Measurements from ENCODE around the gene KREMEN1.

The KREMEN1 gene

GRCh38 chr22:29133603-29134133, 60.8 kb downstream of the KREMEN1 start:
- no peak for DNase-seq (ENCODE audit: low spot score)

DNA sequence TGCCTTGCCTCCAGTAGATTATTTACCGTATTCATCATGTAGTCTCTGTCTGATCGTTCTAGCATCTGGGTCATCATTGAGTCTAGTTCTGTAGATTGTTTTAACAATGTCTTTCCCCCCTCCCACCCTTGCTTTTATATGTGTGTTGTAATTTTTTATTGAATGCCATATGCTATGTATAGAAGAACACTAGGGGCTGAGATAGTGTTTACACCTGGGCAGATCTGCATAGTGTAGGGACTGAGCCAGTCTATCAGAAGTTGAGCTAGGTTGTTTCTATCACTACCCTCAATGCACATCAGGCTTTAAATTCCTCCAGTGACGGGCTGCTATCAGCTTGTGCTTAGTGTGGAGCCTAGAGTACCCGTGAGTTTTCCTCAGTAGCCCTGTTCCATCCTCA, 61.6 kb downstream of the KREMEN1 start:
- no peak for DNase-seq (ENCODE audit: low spot score)

DNA sequence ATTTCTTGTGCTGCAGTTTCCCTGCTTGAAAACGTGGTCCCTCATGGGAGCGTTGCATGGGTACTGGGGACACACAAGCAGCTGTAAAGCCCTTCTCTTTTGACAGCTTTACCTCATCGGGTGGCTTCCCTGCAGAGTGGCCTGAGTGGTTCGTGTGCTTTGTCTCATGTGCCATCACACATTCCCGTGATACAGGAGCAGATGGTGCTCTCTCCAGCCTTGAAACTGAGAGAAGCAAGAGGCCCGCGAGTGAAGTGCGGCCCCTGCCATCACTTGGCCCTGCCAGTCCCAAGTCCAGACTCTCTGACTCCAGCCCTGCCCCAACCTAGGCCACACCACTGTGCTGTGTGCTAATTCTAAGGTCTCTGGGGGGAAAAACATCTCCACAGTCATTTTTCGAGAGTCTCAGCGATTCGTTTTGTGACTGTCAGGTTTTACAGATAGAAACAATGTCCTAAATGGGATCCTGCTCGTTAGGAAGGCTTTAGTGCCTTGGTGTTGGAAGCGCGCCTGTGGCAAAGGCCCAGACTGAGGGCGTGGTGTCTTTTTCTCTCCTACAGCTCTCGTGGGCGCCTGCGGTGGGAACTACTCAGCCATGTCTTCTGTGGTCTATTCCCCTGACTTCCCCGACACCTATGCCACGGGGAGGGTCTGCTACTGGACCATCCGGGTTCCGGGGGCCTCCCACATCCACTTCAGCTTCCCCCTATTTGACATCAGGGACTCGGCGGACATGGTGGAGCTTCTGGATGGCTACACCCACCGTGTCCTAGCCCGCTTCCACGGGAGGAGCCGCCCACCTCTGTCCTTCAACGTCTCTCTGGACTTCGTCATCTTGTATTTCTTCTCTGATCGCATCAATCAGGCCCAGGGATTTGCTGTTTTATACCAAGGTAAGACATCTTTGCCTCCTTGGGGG, 64.2 kb downstream of the KREMEN1 start:
- no peak for DNase-seq (ENCODE audit: low spot score)

DNA sequence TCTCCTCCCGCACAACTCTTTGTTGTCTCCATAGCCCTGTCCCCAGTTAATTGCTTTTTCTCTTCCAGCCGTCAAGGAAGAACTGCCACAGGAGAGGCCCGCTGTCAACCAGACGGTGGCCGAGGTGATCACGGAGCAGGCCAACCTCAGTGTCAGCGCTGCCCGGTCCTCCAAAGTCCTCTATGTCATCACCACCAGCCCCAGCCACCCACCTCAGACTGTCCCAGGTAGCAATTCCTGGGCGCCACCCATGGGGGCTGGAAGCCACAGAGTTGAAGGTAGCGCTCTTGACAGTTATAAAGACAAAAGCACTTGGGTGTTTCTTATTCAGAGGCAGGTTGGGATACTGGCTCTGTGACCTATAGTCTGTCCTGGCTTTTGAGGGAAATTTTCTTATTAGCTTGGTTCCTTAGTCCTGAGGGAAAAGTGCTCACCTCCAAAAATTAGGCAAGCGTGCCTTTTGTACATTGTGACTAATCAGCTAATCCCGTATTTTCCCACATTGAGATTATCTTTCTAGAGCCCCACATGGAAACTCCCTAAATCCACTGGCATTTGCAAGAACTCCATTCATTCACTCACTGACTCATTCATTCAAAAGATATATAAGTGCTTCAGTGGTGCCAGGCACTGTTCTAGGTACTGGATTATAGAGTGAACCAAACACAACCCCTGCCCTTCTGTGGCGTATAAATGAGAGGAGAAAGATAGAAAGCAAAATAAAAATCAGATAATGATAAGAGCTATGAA, 65.9 kb downstream of the KREMEN1 start:
- no peak for DNase-seq (ENCODE audit: low spot score)

- DNase-seq (ENCODE audit: low spot score), result no peak
These were observed 67.3 kb downstream of the KREMEN1 start for GRCh38 chr22:29139965-29140782.

GRCh38 chr22:29141078-29141688, 68.3 kb downstream of the KREMEN1 start:
- DNase-seq (ENCODE audit: low spot score), result no peak

- no peak for DNase-seq (ENCODE audit: low spot score)
These were observed 69.3 kb downstream of the KREMEN1 start for GRCh38 chr22:29142116-29142515.

DNA sequence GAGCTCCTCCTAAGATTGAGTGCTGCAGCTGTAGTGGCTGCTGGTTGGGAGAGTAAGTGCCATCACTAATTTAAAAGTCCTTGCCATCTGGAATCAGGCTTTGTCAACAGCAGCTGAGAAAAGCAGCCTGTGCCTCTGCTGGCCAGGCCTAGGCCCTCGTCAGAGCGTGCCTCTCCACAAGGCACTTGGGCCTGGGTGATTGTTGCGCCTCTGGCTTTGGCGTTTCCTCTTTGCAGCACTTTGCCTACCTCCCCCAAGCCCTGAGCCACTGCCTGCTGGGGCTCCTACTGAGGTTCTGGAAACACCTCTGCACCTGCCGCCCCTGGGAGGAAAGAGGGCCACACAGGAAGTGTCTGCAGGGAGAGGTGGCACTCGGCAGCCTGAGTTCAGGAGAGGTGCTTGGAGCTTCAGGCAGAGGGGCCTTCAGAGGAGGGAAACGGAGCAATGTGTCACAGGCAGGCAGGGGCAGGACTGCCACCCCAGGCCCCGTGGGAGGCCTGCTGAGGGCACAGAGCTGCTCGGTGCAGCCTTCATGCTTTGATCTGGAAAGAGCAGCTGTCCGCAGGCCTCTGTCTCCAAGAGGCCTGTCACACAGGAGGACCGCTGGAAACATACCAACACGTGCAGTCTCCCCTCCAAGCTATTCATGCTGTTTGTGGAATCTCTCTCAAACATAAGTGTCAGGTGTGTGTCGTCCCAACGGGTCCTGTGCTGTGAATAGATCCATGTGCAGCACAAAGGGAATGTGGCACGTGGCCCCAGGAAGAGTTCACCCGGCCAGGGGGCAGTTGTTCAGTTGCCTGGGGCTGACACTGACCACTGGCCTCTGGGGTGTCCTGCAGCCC, 71.3 kb downstream of the KREMEN1 start:
- no peak for DNase-seq (ENCODE audit: low spot score)

- DNase-seq (ENCODE audit: low spot score), result no peak
These were observed 71.9 kb downstream of the KREMEN1 start for GRCh38 chr22:29144786-29145160.

DNA sequence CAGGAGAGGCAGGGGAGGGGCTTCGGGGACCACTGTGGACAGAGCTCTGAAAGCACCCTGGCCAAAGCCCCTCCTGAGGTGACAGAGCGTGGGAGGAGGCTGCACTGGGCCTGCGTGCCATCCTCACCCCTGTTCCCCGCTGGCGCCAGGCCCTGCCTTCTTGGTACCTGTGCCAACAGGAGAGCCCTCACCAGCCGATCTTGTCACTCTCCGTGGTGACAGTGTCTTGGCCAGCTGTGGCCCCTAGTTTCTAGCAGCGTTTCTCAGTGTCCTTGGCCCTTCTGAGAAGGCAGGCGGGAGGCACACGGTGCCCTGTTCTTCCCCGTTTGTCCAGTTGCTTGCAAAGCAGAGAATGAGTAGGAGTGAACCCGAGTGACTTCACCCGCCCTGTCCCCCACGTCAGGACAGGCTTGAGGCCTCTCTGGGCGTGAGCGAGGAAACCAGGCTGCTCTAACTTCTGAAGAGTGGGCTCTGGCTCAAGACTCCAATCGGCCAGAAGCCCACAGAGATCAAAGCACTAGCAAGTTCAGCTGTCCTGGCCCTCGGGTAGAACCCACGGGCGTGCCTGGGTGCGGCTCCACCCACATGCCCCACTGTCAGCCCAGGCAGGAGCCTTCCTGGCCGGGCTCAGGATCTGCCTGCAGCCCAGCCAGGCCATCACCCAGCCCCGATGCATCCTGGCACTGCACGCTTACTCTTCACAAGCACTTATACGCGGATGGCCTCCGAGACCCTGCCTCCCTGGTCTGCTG, 72.7 kb downstream of the KREMEN1 start:
- DNase-seq (ENCODE audit: low spot score), result no peak

DNA sequence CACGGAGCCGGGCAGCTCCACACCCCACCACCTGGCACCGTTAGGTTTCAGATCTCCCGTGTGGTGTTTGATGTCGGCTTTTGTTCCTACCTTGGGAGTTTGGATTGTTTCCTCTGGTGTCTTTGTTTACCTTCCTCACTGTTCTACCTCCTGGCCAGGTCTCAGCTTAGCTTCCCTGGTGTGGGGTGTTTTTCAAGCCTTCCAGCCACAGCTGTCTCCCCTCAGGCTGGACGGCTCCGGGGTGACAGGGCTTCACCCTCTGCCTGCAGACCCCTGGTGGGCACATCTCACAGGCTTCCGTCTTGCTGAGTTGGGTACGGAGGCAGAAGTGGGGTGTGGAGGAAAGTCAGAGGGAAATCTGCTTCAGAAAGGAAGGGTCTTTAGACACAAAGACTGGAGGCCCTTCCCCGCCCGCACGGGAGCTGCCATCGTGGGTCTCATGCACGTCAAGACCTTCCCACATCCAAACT, 73.3 kb downstream of the KREMEN1 start:
- DNase-seq (ENCODE audit: low spot score), result no peak

DNA sequence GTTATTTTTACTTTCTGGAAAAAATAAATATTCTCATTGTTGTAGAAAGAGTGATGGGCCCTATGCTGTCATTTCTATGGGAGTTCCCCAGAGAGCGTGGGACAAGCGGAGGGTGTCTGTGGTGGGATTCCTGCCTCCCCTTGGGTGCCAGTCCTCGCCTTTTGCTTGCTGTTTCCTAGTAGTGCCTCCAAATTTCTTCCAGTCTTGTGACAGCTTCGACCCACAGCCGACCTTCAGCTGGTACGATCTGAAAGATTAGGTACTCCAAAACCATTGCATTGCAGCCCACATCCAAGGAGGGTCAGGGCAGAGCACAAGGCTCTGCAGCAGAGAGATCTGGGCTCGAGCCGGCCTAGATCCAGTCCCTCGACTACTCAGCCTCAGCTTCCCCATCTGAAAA, 73.9 kb downstream of the KREMEN1 start:
- no peak for DNase-seq (ENCODE audit: low spot score)

DNA sequence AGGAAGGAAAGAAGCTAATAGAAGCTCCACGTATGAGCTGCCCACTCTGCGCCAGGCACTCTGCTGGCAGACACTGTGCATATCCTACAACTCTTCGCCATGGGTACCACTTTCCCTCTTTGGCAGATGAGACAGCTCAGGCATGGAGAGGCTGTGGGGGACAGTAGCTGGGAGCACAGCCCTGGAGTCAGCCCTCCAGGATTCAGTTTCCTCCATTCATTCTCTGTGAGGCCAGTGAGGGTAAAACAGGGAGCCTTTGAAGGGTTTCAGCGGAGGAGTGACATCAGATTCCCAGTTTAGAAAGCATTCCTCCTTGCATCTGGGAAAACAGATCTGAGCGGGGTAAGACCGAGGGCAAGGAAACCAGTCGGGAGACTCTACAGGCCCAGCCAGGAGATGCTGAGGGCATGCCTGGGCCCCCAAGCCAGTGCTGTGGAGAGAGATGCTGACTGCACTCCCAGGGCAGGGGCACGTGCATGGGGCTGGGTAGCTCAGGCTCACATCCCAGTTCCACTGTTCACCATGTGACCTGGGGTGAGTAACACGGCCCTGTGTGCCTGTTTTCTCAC, 74.6 kb downstream of the KREMEN1 start:
- no peak for DNase-seq (ENCODE audit: low spot score)

DNA sequence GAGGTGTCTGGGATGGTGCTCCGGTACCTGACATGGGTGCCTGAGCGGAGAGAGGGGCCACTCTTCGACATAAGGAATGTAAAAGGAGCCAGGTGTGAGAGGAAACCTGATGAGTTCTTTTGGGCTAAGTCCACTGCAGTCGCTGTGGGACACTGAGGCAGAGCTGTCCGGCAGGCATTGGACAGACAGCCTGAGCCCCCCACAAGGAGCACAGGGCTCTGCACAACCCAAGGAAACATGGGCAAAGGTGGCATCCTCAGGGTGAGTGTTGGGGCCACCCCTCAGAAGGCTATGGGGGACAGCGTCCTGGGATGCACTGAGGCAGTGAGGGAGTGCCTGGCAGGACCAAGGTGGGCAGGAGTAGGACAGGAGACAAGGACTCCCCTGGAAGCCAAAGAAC, 75.2 kb downstream of the KREMEN1 start:
- DNase-seq (ENCODE audit: low spot score), result no peak

GRCh38 chr22:29148826-29149225, 76.0 kb downstream of the KREMEN1 start:
- no peak for DNase-seq (ENCODE audit: low spot score)

DNA sequence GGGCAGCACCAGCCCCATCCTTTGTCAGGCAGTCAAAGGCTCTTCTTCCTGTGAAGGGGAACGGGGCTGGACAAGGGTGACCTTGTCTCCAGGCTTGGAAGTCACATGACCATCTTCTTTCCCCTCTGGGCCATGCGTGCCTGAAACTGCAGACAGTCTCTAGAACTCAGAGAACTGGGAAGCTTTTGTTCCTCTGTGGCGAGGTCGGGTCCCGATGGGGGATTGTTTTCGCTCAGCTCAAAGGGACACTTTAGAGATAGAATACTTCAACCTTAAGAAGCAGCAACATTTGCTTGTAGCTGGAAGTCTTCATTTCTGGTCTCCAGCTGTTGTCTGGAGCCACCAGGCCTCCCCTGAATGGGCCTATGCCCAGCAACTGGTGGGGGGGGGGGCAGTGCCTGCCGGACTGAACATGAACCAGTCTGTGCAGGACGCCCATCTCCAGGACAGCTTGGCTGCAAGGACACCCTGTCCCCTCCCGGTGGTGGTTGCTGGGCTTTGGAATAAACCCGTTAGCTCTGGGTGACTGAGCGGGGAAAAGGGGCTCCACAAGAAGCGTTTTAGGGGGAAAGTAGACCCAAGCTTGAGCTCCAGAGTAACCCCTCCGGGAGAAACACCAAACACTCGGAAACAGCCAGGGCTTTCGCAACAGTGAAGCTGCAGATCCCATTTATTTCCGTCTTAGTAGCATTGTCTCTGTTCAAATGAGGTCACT, 77.2 kb downstream of the KREMEN1 start:
- DNase-seq (ENCODE audit: low spot score), result no peak

DNA sequence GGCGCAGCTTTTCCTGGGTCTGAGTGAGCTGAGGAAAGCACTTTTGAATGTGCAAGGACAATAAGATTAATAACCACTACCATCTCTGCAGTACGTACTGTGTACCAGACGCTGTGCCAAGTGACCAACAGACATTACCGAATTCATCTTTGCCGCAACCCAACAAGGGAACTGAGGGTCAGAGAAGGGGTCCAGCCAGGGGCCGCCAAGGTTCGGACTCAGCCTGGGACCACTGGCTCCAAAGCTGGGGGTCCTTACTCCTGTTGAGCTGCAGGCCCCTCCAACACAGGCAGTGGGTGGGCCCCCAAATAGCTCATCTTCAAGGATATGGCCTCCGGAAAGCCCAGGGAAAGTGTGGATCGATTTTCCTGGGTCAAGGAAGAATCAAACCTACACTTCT, 77.9 kb downstream of the KREMEN1 start:
- DNase-seq (ENCODE audit: low spot score), result no peak

DNA sequence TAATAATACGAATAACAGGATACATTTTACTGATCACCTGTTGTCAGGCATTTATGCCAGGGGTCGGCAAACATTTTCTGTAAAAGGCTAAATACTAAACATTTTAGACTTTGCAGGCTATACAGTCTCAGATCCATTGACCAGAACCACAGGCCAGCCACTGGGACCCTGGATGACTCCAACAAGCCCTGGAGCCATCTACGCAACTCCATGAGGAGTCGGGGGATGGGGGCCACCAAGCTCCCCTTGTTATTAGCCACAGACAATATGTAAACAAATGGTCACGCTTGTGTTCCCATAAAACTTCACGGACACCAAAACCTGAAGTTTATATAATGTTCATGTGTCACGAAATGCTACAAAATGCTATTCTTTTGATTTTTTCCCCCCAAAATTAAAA, 78.5 kb downstream of the KREMEN1 start:
- DNase-seq (ENCODE audit: low spot score), result no peak

Measured in LoVo (cell line).